Smooth muscle cell of the brain vasculature (primary cell): ENCODE measurements around the gene MLX.
"Not testable (repeated sequence)": the region's sequence is repeated elsewhere in the genome, so short reads cannot be mapped to it uniquely, and the experiment has no call there.

Experiments
- DNase-seq: peaks from one replicate; pipeline ENCODE4 v3.0.0-alpha.2; 2012; ENCODE audit warnings: low read depth, low spot score

The MLX gene

DNA sequence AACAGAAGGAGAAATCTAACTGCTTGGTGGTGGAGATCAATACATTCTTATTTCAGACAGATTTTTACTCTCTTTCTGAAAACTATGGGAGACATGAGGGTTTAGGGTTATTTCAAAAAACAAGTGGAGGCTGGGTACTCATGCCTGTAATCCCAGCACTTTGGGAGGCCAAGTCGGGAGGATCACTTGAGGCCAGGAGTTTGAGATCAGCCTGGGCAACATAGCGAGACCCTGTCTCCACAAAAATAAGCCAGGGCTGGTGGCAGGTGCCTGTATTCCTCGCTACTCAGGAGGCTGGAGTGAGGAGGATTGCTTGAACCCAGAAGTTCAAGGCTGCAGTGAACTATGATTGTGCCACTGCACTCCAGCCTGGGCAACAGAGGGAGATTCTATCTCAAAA is 55.1 kb downstream of the MLX start:
- not testable (repeated sequence) for DNase-seq
